ENCODE measurements around the gene ARID2. TPM values are rescaled to one million over a fixed set of nuclear protein-coding genes. Genes with fewer than 3 reads are reported as not detected.

Gene ARID2
- total RNA-seq, 1 donor from 2014 or later: 15.7 TPM

DNA sequence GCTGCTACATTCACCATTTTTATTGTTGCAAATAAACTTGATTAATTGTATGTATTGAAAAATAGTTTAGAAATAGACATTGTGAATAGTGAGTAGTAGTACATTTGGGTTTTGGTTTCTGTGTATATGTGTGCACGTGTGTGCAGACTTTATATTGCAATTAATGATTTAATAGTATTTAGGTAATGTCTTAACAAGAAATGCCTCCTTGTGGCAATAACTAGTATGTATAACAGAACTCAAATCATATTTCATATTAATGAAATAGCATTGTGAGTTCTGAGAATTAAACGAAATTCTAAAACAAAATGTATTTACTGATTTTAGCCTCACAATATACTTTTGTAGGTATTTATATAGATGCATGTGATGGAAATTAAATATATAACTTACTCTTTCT, 160.8 kb downstream of the ARID2 start:
- DNase-seq: no peak
- intact Hi-C loops (cut with micrococcal nuclease): no loop called here
- Histone ChIP-seq H3K27me3 (ENCODE audit: low read depth) (no peaks in the 10 kb centered on the region), H3K4me1 (no peaks in the 10 kb centered on the region), H3K36me3 (peaks cover 49% of the 10 kb centered on the region), H3K9me3 (replicated peaks) (no peaks in the 10 kb centered on the region), H3K4me3 (no peak overlapping the region), H3K27ac (replicated peaks) (no peak overlapping the region)
- TF ChIP-seq, protein P1, sequence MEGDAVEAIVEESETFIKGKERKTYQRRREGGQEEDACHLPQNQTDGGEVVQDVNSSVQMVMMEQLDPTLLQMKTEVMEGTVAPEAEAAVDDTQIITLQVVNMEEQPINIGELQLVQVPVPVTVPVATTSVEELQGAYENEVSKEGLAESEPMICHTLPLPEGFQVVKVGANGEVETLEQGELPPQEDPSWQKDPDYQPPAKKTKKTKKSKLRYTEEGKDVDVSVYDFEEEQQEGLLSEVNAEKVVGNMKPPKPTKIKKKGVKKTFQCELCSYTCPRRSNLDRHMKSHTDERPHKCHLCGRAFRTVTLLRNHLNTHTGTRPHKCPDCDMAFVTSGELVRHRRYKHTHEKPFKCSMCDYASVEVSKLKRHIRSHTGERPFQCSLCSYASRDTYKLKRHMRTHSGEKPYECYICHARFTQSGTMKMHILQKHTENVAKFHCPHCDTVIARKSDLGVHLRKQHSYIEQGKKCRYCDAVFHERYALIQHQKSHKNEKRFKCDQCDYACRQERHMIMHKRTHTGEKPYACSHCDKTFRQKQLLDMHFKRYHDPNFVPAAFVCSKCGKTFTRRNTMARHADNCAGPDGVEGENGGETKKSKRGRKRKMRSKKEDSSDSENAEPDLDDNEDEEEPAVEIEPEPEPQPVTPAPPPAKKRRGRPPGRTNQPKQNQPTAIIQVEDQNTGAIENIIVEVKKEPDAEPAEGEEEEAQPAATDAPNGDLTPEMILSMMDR (IDR thresholded peaks at IDR 0.05; ENCODE audit: borderline replicate concordance): no peak

DNA sequence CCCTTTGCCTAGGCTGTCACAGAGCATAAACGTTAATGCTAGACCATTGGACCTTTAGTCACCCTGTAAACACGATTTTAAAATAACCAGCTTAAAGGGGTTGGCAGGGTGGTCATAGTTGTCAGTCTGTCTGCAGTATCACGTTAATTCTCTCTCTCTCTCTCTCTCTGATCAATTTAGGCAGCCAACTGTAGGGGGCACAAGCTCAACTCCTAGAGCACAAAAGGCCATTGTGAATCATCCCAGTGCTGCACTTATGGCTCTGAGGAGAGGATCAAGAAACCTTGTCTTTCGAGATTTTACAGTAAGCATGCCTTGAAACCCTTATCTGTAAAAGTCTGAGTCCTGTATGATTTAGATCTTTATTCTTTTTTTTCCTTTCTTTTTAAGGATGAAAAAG, 163.7 kb downstream of the ARID2 start:
- DNase-seq: no peak
- Histone ChIP-seq H3K27me3 (ENCODE audit: low read depth) (no peaks in the 10 kb centered on the region), H3K4me1 (no peaks in the 10 kb centered on the region), H3K36me3 (peaks cover 64% of the 10 kb centered on the region), H3K4me3 (no peak overlapping the region), H3K27ac (replicated peaks) (no peak overlapping the region), H3K9me3 (replicated peaks) (no peaks in the 10 kb centered on the region)
- intact Hi-C loops (cut with micrococcal nuclease): no loop called here
- TF ChIP-seq, protein P1 (IDR thresholded peaks at IDR 0.05; ENCODE audit: borderline replicate concordance): no peak

GRCh38 chr12:45895961-45896360, 166.5 kb downstream of the ARID2 start:
- TF ChIP-seq, protein P1 (IDR thresholded peaks at IDR 0.05; ENCODE audit: borderline replicate concordance): no peak
- H3K27me3 ChIP-seq (ENCODE audit: low read depth): no peaks in the 10 kb centered on the region
- H3K36me3 ChIP-seq: peaks cover 82% of the 10 kb centered on the region
- H3K4me1 ChIP-seq: no peaks in the 10 kb centered on the region
- DNase-seq: no peak
- no peak overlapping the region for H3K27ac ChIP-seq (replicated peaks)
- H3K4me3 ChIP-seq: no peak overlapping the region
- intact Hi-C loops (cut with micrococcal nuclease): no loop called here
- no peaks in the 10 kb centered on the region for H3K9me3 ChIP-seq (replicated peaks)

DNA sequence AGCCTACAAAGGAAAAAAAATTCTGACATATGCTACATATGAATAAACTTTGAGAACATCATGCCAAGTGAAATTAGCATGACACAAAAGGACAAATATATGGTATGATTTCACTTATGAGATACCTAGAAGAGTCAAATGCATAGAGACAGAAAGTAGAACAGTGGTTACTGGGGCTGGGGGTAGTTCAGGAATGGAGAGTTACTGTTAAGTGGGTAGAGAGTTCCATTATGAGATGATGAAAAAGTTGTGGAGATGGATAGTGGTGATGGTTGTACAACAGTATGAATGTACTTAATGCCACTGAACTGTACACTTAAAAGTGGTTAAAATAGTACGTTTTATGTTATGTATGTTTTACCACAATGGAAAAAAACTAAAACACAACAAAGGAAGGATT, 168.6 kb downstream of the ARID2 start:
- TF ChIP-seq, protein P1 (IDR thresholded peaks at IDR 0.05; ENCODE audit: borderline replicate concordance): no peak
- Histone ChIP-seq H3K27me3 (ENCODE audit: low read depth) (no peaks in the 10 kb centered on the region), H3K27ac (replicated peaks) (no peak overlapping the region), H3K4me3 (no peak overlapping the region), H3K4me1 (no peaks in the 10 kb centered on the region), H3K36me3 (peaks cover 66% of the 10 kb centered on the region), H3K9me3 (replicated peaks) (no peaks in the 10 kb centered on the region)
- intact Hi-C loops (cut with micrococcal nuclease): no loop called here
- no peak for DNase-seq

GRCh38 chr12:45907955-45908354, 178.4 kb downstream of the ARID2 start:
- no peak for DNase-seq
- Histone ChIP-seq H3K9me3 (replicated peaks) (no peaks in the 10 kb centered on the region), H3K27me3 (ENCODE audit: low read depth) (no peaks in the 10 kb centered on the region), H3K4me3 (no peak overlapping the region), H3K36me3 (peaks cover 34% of the 10 kb centered on the region), H3K4me1 (peaks cover 9% of the 10 kb centered on the region), H3K27ac (replicated peaks) (no peak overlapping the region)
- TF ChIP-seq, protein P1 (IDR thresholded peaks at IDR 0.05; ENCODE audit: borderline replicate concordance): no peak
- intact Hi-C loops (cut with micrococcal nuclease): no loop called here
